Suprapubic skin (tissue), 4 donors: ENCODE results near the gene TIPIN. TPM values are rescaled to one million over a fixed set of nuclear protein-coding genes. Genes with fewer than 3 reads are reported as not detected.

Source experiments
- DNase-seq, 2 donors: peaks; one replicate each; pipeline ENCODE4 v3.0.0-alpha.2; 2019; ENCODE audit warnings: low spot score in 2 of 2
- H3K27ac ChIP-seq: fragments of 200-600 bp; sonication (generic); one replicate; pipeline ENCODE4 v1.5.1; 2019
- H3K27me3 ChIP-seq: fragments of 200-600 bp; sonication (generic); one replicate; pipeline ENCODE4 v1.5.1; 2019
- H3K36me3 ChIP-seq: fragments of 200-600 bp; sonication (generic); one replicate; pipeline ENCODE4 v1.5.1; 2019
- H3K4me1 ChIP-seq: fragments of 200-600 bp; sonication (generic); one replicate; pipeline ENCODE4 v1.5.1; 2019
- H3K4me3 ChIP-seq: fragments of 200-600 bp; sonication (generic); one replicate; pipeline ENCODE4 v1.5.1; 2019; ENCODE audit warnings: mild to moderate bottlenecking
- H3K9me3 ChIP-seq: fragments of 200-600 bp; sonication (generic); one replicate; pipeline ENCODE4 v1.5.1; 2019
- EP300 ChIP-seq: sonication (generic); formaldehyde crosslinking; IDR thresholded peaks from one replicate; pipeline ENCODE4 v1.6.1; 2017; ENCODE audit warnings: antibody characterized with exemption
- POLR2A ChIP-seq, 2 donors: fragments of 450-650 bp; IDR thresholded peaks; one replicate each; pipeline ENCODE4 v1.6.1; 2017; ENCODE audit warnings: antibody characterized with exemption in 2 of 2, mild to moderate bottlenecking in 2 of 2, moderate library complexity in 2 of 2
- POLR2AphosphoS5 ChIP-seq, 3 donors: sonication (generic); formaldehyde crosslinking; IDR thresholded peaks; one replicate each; pipeline ENCODE4 v1.6.1; 2017; ENCODE audit warnings: antibody characterized with exemption in 3 of 3
- WGBS: methylation state at CpG from one replicate; pipeline ENCODE4 v1.1.5; 2018; 5-methylcytosine and 5-hydroxymethylcytosine counted together
- total RNA-seq, 4 donors: library from RNA; depleted of rRNA; stranded (reverse); fragments of >200 nt; gene quantifications; one replicate each; pipeline ENCODE4 v1.1.0, GENCODE V29; 2016
- TF ChIP-seq, protein P1 (sequence below), 2 donors: fragments of 200-600 bp in 1 of 2; fragments of 450-650 bp in 1 of 2; sonication (generic) in 1 of 2; IDR thresholded peaks; one replicate each; pipeline ENCODE4 v1.5.1; 2016 to 2019; ENCODE audit warnings: antibody characterized with exemption in 2 of 2, mild to moderate bottlenecking in 1 of 2, moderate library complexity in 1 of 2

The TIPIN gene
- total RNA-seq, 4 donors from 2014 or later, result 4.8 to 8.2 (median 7.0) TPM

DNA sequence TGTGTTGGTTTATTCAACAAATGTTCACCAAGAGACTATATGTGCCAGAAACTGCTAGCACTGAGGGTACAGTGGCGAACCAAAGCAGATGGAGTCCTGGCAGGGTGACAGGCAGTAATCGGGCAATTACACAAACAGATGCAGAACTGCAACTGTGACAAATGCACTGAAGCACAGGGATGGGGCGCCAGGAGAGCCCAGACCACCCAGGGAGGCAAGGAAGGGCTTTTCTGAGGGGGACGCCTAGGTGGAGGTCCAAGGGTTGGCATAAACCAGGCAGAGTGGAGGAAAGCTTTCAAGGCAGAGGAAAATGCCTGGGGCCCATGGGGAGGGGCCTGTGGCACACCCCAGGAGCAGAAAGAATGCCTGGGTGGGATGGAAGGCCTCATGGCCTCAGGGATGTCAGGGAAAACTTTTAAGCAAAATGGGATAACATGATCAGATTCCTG is 57.7 kb downstream of the TIPIN start:
- no peak overlapping the region for H3K4me3 ChIP-seq
- no peak overlapping the region for H3K27ac ChIP-seq
- no peaks in the 10 kb centered on the region for H3K9me3 ChIP-seq
- DNase-seq, result no peak
- H3K36me3 ChIP-seq, result peaks cover 14% of the 10 kb centered on the region
- 71% methylated on average over 4 of the region's 4 CpGs for WGBS
- H3K27me3 ChIP-seq, result no peaks in the 10 kb centered on the region
- no peak for TF ChIP-seq EP300
- TF ChIP-seq, protein P1, sequence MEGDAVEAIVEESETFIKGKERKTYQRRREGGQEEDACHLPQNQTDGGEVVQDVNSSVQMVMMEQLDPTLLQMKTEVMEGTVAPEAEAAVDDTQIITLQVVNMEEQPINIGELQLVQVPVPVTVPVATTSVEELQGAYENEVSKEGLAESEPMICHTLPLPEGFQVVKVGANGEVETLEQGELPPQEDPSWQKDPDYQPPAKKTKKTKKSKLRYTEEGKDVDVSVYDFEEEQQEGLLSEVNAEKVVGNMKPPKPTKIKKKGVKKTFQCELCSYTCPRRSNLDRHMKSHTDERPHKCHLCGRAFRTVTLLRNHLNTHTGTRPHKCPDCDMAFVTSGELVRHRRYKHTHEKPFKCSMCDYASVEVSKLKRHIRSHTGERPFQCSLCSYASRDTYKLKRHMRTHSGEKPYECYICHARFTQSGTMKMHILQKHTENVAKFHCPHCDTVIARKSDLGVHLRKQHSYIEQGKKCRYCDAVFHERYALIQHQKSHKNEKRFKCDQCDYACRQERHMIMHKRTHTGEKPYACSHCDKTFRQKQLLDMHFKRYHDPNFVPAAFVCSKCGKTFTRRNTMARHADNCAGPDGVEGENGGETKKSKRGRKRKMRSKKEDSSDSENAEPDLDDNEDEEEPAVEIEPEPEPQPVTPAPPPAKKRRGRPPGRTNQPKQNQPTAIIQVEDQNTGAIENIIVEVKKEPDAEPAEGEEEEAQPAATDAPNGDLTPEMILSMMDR (IDR thresholded peaks at IDR 0.05), result no peak
- TF ChIP-seq POLR2A (IDR thresholded peaks at IDR 0.05), result no peak
- no peak for TF ChIP-seq POLR2AphosphoS5 (IDR thresholded peaks at IDR 0.05)
- H3K4me1 ChIP-seq, result peaks cover 22% of the 10 kb centered on the region

DNA sequence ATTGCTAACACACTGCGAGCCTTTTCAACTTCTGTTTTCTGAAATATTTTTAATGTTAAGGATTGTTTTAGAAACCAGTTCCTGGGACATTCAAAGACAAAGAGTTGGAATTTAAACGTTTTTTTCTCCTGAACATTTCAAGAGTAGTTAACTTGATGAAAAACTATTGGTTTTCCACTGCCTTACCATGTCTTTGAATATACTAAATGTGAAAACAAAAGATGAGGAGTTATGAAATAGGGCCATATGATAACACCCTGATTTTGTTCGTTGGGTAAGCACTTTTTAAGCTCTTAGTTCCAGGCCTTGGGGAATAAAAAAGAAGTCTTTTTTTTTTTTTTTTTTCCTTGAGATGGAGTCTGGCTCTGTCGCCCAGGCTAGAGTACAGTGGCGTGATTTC is 60.3 kb downstream of the TIPIN start:
- no peaks in the 10 kb centered on the region for H3K27me3 ChIP-seq
- no peaks in the 10 kb centered on the region for H3K9me3 ChIP-seq
- 81% methylated on average over 5 of the region's 5 CpGs for WGBS
- no peak overlapping the region for H3K27ac ChIP-seq
- H3K36me3 ChIP-seq, result peaks cover 12% of the 10 kb centered on the region
- H3K4me3 ChIP-seq, result no peak overlapping the region
- TF ChIP-seq EP300, result no peak
- H3K4me1 ChIP-seq, result peaks cover 37% of the 10 kb centered on the region
- no peak for DNase-seq

DNA sequence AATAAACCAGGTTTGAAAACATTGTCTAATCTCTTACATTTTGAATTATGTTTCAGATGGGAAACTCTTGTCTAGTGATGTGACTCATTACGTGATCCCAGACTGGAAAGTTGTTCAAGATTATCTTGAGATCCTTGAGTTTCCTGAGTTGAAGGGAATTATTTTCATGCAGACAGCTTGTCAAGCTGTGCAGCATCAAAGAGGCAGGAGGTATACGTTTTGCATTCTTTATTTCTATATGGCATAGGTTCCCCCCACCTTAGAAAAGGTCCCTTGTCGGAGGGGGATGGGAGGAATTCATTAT is 61.6 kb downstream of the TIPIN start:
- H3K27ac ChIP-seq, result peak overlapping the region; percentile 93
- 34% methylated on average over 3 of the region's 3 CpGs for WGBS
- no peak for TF ChIP-seq POLR2A (IDR thresholded peaks at IDR 0.05)
- no peak for TF ChIP-seq EP300
- no peak for DNase-seq
- no peaks in the 10 kb centered on the region for H3K9me3 ChIP-seq
- no peaks in the 10 kb centered on the region for H3K27me3 ChIP-seq
- H3K4me3 ChIP-seq, result peak overlapping the region; percentile 56
- H3K36me3 ChIP-seq, result peaks cover 6% of the 10 kb centered on the region
- peaks cover 45% of the 10 kb centered on the region for H3K4me1 ChIP-seq

DNA sequence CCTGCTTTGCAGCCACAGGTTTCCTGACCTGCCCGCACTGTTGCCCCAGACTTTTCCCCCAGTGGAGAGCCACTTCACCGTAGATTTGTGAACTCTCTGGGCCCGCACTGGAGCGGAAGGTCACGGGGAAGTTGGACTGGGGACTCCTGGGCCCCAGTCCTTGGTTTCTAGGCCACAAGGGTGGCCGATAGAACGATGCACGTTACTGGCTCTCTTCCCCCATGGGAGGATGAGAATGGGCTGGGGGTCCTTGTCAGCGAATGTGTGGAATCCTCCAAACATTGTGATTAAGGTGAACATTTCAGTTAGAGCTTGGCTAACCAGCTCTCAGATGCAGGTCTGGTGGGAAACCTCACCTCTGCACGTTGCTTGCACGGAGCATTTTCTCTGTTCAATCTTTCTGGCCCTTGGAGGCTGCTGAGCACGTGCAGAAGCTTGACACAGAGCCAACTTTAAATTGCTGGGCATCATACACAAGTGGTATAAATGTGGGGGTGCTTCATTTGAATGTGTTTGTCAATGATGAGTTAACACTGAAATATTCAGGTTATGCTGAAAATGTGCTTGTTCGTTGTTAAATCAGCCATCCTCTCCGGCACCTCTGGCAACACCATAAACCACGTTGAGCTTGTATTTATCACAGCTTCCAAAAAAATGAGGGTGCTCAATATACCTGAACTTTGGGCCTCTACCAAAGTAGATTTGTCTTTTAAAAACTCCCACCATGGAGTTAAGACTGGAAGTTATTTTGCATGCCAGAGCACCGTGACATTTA is 62.1 kb downstream of the TIPIN start:
- DNase-seq, result no peak
- Histone ChIP-seq H3K27ac (peak overlapping the region; percentile 93), H3K4me1 (peaks cover 48% of the 10 kb centered on the region), H3K36me3 (peaks cover 6% of the 10 kb centered on the region), H3K9me3 (no peaks in the 10 kb centered on the region), H3K4me3 (peak overlapping the region; percentile 56), H3K27me3 (no peaks in the 10 kb centered on the region)
- WGBS, result 5% methylated on average over 7 of the region's 16 CpGs
- TF ChIP-seq EP300, result no peak
- TF ChIP-seq POLR2A (IDR thresholded peaks at IDR 0.05), result no peak
- TF ChIP-seq, protein P1 (IDR thresholded peaks at IDR 0.05), result no peak
- TF ChIP-seq POLR2AphosphoS5 (IDR thresholded peaks at IDR 0.05), result no peak

DNA sequence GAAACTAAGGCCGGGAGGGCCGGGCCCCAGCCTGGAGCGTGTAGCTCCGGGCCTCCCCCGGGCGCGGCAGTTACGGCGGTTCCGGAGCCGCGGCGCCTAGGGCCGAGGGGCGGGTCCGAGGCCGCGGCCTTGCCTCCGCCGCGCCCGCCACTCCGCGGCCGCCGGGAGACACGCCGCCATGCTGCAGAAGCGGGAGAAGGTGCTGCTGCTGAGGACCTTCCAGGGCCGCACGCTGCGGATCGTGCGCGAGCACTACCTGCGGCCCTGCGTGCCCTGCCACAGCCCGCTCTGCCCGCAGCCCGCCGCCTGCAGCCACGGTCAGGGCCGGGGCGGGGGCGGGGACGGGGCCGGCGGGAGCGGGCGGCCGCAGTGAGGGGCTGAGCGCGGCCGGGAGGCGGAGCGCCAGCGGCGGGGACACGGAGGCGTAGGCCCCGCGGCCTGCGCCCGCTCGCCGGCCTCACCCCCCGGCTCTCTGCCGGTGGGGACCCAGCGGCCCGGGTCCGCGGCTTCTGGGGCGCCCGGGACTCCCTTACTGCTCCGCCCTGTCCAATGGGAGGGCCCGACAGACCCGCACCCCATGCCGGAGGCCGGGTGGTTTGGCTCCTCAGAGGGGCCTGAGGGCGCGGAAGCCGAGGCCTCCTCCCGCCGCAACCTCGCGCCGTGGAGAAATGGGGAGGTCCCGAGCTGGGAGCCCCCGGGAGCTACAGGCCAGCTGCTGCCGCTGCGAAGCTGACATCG is 62.9 kb downstream of the TIPIN start, which contains the start of gene DIS3L:
Gene DIS3L (plus strand): TSS at position 150 of the 738 bp plus-strand sequence. CDS start 29 bp downstream, at position 179.
- Histone ChIP-seq H3K4me3 (peak within 1 kb of the TSS; percentile 56), H3K27ac (peak within 1 kb of the TSS; percentile 93), H3K27me3 (no peaks in the 10 kb centered on the region), H3K4me1 (peaks cover 54% of the 10 kb centered on the region), H3K36me3 (no peaks in the 10 kb centered on the region), H3K9me3 (no peaks in the 10 kb centered on the region)
- DNase-seq, result peak; percentile 71 to 82
- TF ChIP-seq EP300, result no peak
- no peak for TF ChIP-seq POLR2A (IDR thresholded peaks at IDR 0.05)
- TF ChIP-seq, protein P1 (IDR thresholded peaks at IDR 0.05), result no peak
- TF ChIP-seq POLR2AphosphoS5 (IDR thresholded peaks at IDR 0.05), result no peak
- 0% methylated on average over 1 of the region's 92 CpGs for WGBS
